ENCODE measurements around the gene ACTA1. TPM values are rescaled to one million over a fixed set of nuclear protein-coding genes. Genes with fewer than 3 reads are reported as not detected.

ACTA1 gene
- total and polyA plus RNA-seq, 2 of the 13 experiments (the other 11 are each of a cell fraction or from before 2014, with no cell fraction given) = 1.4 to 5.2 TPM

GRCh38 chr1:229433364-229434004, 410 bp downstream of the ACTA1 start:
- POLR2A ChIA-PET = no interaction called here
- Histone ChIP-seq H3K27ac (ENCODE audit: extremely low read length, insufficient read depth, low read length) (no peak overlapping the region), H3K79me2 (ENCODE audit: insufficient read depth, low read length) (no peaks in the 10 kb centered on the region), H4K20me1 (ENCODE audit: insufficient read depth, low read length) (no peaks in the 10 kb centered on the region), H3K4me1 (ENCODE audit: insufficient read depth, low read length) (no peaks in the 10 kb centered on the region), H3K27me3 (ENCODE audit: control insufficient read depth in 1 of 2, insufficient read depth in 2 of 2, low read length in 2 of 2) (peaks cover 0 to 10% of the 10 kb centered on the region in 2 experiments; a peak in 2 of 5 replicates), H3K9me3 (ENCODE audit: low read length) (no peaks in the 10 kb centered on the region), H3K36me3 (replicated peaks in 1 of 2; ENCODE audit: control insufficient read depth in 1 of 2, insufficient read depth in 2 of 2, low read length in 2 of 2) (no peaks in the 10 kb centered on the region), H3K9ac (ENCODE audit: insufficient read depth, low read depth, low read length) (no peak overlapping the region), H3K4me3 (replicated peaks in 1 of 3; ENCODE audit: insufficient read depth in 1 of 3, low read depth in 2 of 3, low read length in 3 of 3) (0 out of 6 replicates have a peak overlapping the region, but pooled peaks of 1 of the 3 experiments have one; percentile 55), H3K4me2 (ENCODE audit: low read depth, low read length) (peak overlapping the region; percentile 71), H2AFZ (ENCODE audit: low read length) (no peak overlapping the region)
- no TSS peak for BruUV-seq (replicated peaks)
- FAIRE-seq (no peak), DNase-seq (ENCODE audit: low spot score) (no peak), ATAC-seq (no peak; the same call in 2 of the 3 replicates)
- intact Hi-C loops (cut with micrococcal nuclease; ENCODE audit: unreplicated experiment) = no loop called here
- TF ChIP-seq IKZF5 (CRISPR knock-in tag; IDR thresholded peaks at IDR 0.05) = no peak
- no peak for TF ChIP-seq YY1 (IDR thresholded peaks at IDR 0.05; ENCODE audit: insufficient read depth, insufficient replicate concordance, low read depth, low read length)
- TF ChIP-seq, protein P1, sequence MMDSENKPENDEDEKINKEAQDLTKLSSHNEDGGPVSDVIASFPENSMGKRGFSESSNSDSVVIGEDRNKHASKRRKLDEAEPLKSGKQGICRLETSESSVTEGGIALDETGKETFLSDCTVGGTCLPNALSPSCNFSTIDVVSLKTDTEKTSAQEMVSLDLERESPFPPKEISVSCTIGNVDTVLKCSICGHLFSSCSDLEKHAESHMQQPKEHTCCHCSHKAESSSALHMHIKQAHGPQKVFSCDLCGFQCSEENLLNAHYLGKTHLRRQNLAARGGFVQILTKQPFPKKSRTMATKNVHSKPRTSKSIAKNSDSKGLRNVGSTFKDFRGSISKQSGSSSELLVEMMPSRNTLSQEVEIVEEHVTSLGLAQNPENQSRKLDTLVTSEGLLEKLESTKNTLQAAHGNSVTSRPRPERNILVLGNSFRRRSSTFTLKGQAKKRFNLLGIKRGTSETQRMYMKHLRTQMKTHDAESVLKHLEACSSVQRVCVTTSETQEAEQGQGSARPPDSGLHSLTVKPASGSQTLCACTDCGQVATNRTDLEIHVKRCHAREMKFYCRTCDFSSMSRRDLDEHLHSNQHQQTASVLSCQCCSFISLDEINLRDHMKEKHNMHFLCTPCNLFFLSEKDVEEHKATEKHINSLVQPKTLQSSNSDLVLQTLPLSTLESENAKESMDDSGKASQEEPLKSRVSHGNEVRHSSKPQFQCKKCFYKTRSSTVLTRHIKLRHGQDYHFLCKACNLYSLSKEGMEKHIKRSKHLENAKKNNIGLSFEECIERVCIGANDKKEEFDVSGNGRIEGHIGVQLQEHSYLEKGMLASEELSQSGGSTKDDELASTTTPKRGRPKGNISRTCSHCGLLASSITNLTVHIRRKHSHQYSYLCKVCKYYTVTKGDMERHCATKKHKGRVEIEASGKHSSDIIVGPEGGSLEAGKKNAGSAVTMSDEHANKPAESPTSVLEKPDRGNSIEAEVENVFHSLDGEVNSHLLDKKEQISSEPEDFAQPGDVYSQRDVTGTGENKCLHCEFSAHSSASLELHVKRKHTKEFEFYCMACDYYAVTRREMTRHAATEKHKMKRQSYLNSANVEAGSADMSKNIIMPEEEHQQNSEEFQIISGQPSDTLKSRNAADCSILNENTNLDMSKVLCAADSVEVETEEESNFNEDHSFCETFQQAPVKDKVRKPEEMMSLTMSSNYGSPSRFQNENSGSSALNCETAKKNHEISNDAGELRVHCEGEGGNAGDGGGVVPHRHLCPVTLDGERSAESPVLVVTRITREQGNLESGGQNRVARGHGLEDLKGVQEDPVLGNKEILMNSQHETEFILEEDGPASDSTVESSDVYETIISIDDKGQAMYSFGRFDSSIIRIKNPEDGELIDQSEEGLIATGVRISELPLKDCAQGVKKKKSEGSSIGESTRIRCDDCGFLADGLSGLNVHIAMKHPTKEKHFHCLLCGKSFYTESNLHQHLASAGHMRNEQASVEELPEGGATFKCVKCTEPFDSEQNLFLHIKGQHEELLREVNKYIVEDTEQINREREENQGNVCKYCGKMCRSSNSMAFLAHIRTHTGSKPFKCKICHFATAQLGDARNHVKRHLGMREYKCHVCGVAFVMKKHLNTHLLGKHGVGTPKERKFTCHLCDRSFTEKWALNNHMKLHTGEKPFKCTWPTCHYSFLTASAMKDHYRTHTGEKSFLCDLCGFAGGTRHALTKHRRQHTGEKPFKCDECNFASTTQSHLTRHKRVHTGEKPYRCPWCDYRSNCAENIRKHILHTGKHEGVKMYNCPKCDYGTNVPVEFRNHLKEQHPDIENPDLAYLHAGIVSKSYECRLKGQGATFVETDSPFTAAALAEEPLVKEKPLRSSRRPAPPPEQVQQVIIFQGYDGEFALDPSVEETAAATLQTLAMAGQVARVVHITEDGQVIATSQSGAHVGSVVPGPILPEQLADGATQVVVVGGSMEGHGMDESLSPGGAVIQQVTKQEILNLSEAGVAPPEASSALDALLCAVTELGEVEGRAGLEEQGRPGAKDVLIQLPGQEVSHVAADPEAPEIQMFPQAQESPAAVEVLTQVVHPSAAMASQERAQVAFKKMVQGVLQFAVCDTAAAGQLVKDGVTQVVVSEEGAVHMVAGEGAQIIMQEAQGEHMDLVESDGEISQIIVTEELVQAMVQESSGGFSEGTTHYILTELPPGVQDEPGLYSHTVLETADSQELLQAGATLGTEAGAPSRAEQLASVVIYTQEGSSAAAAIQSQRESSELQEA (CRISPR knock-in tag; IDR thresholded peaks at IDR 0.05; ENCODE audit: not compliant biosample characterization) = no peak
- CTCF ChIA-PET (ENCODE audit: low intra/inter-chr PET ratio, low total read pairs) = no interaction called here
- in situ Hi-C loops (cut with HindIII; ENCODE audit: extremely low pct_ligation_motif_present, low pct_unique_long_range_greater_than_20kb) = no loop called here
- 53% methylated on average over 12 of the region's 19 CpGs for WGBS (ENCODE audit: low lambda C conversion rate)
